ENCODE results near the gene SNW1. TPM values are rescaled to one million over a fixed set of nuclear protein-coding genes. Genes with fewer than 3 reads are reported as not detected.
"Not testable (repeated sequence)": the region's sequence is repeated elsewhere in the genome, so short reads cannot be mapped to it uniquely, and the experiment has no call there.

The SNW1 gene
- total RNA-seq, 1 experiment from 2014 or later, result 82.1 TPM

DNA sequence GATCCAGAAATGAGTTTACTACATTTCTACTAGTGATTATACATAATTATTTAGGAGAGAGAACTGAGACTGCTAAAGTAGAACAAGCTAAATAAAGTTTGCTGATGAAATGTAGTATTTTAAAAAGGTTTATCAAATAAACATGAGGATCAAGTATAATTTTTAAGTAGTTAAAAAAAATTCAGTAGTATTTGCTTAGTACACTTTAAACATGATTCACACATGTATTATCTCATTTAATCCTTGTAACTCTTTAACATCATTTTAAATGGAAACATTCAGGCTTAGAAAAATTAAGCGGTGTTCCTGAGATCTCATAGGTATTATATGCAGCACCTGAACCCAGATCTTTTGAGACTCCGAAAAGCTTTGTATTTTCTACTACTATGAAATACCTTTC, 8.7 kb downstream of the SNW1 start:
- DNase-seq (ENCODE audit: low read depth), result no peak

GRCh38 chr14:77747425-77747824, 13.5 kb downstream of the SNW1 start:
- DNase-seq (ENCODE audit: low read depth), result not testable (repeated sequence)

GRCh38 chr14:77746064-77746702, 14.8 kb downstream of the SNW1 start:
- no peak for DNase-seq (ENCODE audit: low read depth)

DNA sequence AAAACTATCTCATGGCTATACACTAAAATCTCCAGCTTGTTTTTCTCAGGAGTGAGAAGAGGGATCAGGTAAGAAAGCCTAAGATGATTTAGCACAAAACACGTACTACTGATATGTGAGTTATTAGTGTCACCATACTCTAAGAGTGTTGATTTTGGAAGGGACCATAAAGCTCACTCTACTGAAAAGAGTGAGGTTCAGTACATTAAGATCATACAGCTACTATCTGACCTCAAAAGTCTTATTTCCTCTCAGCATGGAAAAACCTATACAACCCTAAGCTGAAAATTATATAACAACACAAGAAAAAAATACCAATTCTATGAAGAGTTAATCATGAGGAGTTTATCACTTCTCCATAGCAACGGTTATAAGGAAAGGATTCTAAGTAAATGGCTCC, 19.5 kb downstream of the SNW1 start:
- DNase-seq (ENCODE audit: low read depth), result no peak

DNA sequence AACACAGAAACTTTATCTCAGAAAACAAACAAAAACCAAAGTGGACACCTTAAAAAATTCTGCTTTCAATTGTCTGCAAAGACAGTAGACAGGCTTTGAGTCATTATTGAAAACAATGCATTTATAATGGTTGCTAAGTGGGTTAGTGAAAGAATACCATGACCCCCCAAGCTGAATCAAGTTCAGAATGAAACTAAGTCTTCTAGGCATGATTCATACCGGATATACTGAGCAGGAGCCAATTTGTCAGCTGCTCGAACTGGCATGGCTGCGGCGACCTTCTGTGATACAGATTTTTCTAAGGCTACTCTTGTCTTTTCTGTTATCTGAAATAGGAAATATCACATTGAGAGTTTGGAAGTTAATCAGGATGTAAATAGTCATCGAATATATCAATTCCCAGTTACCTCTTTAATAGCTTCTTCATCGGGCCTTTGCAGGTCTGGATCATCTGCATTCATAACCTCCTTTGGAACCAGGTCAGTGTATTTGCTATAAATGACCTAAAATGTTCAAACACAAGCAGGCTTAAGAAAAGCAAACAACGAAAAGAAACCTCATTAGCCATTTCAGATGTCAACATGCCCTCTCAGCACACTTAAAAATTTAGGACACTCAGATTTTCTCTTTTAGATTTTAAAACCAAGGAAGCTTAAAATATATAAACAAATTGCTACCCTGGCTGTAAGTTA, 22.3 kb downstream of the SNW1 start:
- peak; percentile 77 for DNase-seq (ENCODE audit: low read depth)

GRCh38 chr14:77730976-77731497, 29.9 kb downstream of the SNW1 start:
- DNase-seq (ENCODE audit: low read depth), result no peak

- DNase-seq (ENCODE audit: low read depth), result no peak
These were observed 38.7 kb downstream of the SNW1 start for GRCh38 chr14:77722301-77722700.

DNA sequence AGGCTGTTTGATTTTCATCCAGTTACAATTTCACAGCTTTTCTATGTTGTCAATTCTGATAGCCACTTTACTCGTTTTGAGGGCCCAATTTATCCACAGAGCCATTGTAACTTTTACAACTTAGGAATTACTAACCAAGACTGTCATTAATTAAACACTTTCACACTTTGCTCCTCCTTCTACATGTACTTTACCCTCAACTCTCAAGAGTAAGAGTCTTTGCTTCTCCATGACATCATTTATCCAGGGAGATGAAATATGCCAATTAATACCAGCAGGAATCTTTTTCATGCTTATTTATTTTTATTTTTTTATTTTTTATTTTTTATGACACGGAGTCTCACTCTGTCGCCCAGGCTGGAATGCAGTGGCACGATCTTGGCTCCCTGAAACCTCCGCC, 39.5 kb downstream of the SNW1 start:
- DNase-seq (ENCODE audit: low read depth), result no peak

GRCh38 chr14:77717608-77718305, 43.2 kb downstream of the SNW1 start:
- DNase-seq (ENCODE audit: low read depth), result no peak

DNA sequence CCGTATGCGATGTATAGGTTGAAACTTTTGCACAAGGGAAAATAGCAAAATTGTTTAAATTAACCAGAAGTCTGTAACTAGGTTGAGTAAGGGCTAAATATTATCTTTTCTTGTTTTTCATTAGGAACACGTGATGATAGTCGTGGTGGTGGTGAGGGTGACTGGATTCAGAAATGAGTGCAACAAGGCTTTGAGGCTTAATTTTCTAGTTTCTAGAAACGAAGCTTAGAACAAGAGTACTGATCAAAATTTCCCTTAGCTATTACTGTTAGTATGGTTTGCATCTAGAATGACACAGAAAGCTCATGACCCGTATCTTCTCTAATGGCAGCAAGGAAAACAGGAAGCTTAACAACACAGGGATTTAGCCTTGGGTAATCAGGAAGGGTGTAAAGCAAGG, 46.0 kb downstream of the SNW1 start:
- DNase-seq (ENCODE audit: low read depth), result no peak

GRCh38 chr14:77710364-77710763, 50.6 kb downstream of the SNW1 start:
- no peak for DNase-seq (ENCODE audit: low read depth)

DNA sequence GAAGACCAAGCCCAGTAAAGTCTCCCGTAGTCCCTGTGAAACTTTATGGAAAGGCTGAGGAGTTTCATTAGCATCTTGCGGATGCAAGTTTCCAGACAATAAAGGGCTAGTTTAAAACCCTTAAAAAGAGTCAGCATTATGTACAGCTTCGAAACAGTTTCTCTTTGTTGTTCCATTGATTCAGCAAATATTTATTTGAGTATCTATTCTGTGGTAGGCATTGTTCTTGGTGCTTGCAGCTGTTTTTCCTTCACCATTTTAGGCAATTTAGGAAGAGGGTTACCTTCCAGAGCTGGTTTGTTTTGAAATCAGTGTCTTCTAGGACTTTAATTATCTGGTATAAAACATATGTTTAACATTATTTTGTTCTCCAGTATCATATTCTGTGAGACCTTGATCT, 51.5 kb downstream of the SNW1 start:
- no peak for DNase-seq (ENCODE audit: low read depth)

- DNase-seq (ENCODE audit: low read depth), result no peak
These were observed 52.2 kb downstream of the SNW1 start for GRCh38 chr14:77708749-77709148.

DNA sequence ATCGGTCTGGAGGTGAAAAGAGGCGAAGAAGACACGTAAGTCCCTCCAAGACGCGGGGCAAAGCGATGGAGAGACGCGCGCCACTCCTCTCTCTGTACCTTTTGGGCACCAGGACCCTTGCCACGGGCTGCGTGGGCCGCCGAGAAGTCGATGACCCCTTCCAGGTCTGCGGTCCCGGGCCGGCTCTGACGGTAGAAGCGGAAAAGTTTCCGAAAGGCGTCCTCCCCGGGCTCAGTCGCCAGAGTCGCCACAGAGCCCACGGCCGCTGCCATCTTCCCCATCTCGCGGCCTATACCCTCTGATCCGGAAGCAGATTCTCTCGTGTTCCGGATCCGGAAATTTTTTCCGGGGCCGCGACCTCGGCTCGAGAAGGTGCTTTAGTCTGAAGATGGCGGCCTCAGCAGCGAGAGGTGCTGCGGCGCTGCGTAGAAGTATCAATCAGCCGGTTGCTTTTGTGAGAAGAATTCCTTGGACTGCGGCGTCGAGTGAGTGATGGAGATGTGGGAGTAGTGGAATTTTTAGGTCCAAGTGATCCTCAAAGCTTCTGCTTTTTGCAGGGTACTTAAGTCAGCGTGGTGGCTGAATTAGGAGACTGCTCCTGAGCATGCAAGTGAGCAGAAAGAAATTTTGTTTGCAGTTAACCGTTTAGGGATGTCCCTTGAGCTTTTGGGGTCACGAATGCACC, 53.1 kb downstream of the SNW1 start, which contains the start of the genes ALKBH1 and SLIRP:
TSS of gene ALKBH1 (minus strand) at position 300 of the 685 bp plus-strand sequence. CDS start at position 281, 19 bp downstream.
TSS of gene SLIRP (plus strand) at position 380 of the 685 bp plus-strand sequence. CDS start at position 389, 9 bp downstream.
- peak; percentile 81 for DNase-seq (ENCODE audit: low read depth)

- DNase-seq (ENCODE audit: low read depth), result peak; percentile 39
These were observed 53.6 kb downstream of the SNW1 start for GRCh38 chr14:77707355-77707723.

- peak; percentile 9 for DNase-seq (ENCODE audit: low read depth)
These were observed 69.7 kb downstream of the SNW1 start for GRCh38 chr14:77691259-77691658.

GRCh38 chr14:77682158-77682553, 78.8 kb downstream of the SNW1 start:
- peak; percentile 47 for DNase-seq (ENCODE audit: low read depth)

DNA sequence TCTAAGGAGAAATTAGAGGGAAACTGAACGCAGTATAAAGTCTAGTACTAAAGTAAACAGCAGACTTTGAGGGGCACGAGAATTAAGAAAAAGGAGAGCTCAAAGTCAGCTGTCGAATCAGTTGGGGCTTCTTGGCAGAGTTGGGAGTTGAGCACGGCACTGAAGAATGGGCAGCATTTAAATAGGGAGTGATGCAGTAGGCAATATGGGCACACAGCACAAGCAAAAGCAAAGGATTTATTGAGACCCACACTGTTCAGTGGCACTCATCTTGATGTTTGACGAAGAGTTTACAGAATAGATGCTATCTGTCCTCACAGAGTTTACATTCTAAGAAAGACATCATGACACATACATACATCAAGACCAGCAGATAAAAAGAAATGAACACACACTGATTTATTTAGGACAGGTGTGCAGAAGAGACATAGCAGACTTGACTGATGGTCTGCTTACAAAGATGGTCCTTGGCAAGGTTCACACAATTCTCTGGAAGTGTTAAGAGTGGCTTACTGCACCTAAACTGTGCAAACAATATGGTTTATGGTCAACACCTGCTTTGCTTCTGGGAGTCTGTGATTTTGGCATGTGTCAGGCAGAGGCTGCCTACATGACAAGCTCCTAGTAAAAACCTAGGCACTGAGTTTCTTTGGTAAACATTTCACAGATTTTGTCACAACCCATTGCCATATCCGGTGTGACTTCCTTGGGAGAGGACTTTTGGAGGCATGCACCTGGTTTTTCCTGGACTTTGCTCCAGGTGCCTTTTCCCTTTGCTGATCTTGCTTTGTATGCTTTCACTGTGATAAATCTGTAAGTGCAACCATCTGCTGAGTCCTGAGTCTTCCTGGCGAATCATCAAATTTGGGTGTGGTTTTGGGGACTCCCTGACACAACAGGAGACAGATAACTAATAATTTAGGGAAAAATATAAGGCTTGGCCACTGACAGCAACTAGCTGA, 79.5 kb downstream of the SNW1 start:
- DNase-seq (ENCODE audit: low read depth), result peak; percentile 14

- no peak for DNase-seq (ENCODE audit: low read depth)
These were observed 86.0 kb downstream of the SNW1 start for GRCh38 chr14:77674931-77675330.

- no peak for DNase-seq (ENCODE audit: low read depth)
These were observed 87.8 kb downstream of the SNW1 start for GRCh38 chr14:77673193-77673592.
